GM23248 (cell line): ENCODE measurements around the gene ZFPL1.

Experiments
- EZH2 ChIP-seq: fragments of 200-600 bp; sonication (generic); IDR thresholded peaks from 2 replicates; pipeline ENCODE4 v1.6.1; 2018; ENCODE audit warnings: antibody characterized with exemption, mild to moderate bottlenecking; ENCODE audit not compliant: insufficient read depth, poor library complexity, severe bottlenecking
- EZH2phosphoT487 ChIP-seq: fragments of 200-600 bp; sonication (generic); IDR thresholded peaks from 2 replicates; pipeline ENCODE4 v1.6.1; 2018; ENCODE audit warnings: antibody characterized with exemption, moderate library complexity, mild to moderate bottlenecking, low read depth; ENCODE audit not compliant: insufficient read depth

DNA sequence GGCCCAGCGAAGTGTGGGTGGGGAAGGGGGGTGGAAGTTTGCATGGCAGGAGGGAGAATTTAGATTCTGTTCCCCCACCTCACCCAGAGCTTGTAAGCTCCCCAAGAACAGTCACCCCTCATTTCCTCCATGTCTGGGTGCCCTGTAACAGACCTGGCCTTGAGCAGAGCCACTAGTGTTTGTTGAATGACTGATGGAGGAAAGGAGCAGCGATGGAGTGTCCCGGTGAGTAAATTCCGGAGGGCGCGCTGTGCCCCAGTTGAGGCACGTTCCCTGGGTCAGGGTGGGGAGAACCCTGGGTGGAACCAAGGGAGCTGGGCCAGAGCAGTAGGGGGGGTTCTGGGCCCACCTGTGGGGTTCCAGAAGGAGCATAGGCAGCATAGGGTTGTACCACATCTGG, 26.5 kb upstream of the ZFPL1 start:
- TF ChIP-seq EZH2phosphoT487 (no peak), EZH2 (no peak)
